ENCODE data around the gene CENPM.
A peak's percentile ranks its signal among the peaks of the same experiment; 100 is the strongest.

CENPM gene

GRCh38 chr22:41946629-41947423, at the start of gene CENPM:
Gene CENPM, minus strand, starts transcription at chr22:41947152. Its CDS starts 76 bp downstream, at chr22:41947076.
- peak; percentile 95 for DNase-seq

DNA sequence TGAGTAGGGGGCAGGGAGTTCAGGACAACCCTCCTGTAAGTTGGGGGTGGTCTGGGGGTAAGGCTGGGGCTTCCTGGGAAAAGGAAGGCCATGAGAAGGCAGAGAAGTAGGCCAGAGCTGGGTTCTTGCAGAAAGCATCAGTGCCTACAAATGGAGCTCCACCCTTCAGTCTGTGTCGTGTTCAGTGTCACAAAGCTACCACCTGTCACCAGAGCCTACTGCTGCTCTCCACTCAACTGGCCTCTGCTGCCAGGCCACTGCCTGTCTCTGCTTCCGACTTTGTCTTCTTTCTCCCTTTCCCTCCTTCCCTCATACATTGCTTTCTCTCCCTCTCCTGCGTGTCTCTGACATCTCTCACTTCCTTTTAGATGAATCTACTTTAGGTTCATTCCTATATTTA, 48.3 kb upstream of the CENPM start:
- no peak for DNase-seq

DNA sequence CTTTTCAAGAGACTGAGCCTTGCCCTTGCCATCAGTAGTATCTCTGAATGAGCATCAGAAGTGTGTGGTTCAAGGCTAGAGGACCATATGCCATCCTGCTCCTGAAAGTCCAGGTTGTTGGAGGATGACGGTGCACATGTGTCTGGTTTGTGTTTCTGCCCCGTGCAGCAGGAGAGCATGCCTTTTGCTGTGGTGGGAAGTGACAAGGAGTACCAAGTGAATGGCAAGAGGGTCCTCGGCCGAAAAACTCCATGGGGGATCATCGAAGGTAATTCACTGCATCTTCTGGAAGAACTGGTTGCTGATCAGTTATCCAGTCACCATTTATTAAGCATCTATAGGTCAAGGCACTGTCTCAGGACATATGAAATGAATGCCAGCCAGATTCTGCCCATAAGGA, 45.5 kb upstream of the CENPM start:
- DNase-seq: no peak

DNA sequence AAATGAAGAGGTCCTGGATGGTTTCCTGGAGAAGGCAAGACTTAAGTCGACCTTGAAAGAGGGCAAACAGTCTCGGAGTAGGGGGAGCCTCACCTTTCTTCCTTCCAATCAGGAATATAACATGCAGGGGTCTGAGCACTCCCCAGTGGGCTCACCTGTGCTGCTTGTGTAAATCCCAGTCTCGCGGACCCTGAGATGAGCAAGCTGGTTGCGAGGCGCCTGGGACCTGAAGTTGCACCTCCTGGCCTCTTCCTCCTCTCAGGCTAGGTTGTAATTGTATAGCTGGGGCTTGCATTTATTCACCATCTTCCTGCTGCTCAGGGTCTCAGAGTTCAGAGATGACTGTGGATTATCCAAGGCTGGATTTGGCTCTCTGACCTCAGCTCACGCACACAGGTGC, 44.2 kb upstream of the CENPM start:
- DNase-seq: no peak

DNA sequence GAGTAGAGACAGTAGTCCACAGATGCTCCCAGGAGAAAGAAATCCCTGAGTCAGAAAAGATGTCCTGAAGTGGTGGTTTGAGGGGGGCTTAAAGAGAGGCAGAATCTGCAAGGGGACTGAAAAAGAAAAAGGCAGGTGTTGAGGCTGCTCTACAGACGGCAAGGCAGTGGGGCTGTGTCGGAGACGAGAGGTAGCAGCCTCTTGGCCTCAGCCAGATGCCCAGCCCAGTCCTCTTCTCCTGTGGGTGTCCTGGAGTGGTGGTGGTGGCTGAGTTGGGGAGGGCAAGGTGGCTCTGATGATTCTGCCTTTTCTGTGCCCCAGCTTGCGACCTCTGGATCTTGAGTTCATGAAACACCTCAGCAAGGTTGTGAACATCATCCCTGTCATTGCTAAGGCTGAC, 42.3 kb upstream of the CENPM start:
- DNase-seq: no peak

GRCh38 chr22:41987276-41987675, 40.3 kb upstream of the CENPM start:
- no peak for DNase-seq

DNA sequence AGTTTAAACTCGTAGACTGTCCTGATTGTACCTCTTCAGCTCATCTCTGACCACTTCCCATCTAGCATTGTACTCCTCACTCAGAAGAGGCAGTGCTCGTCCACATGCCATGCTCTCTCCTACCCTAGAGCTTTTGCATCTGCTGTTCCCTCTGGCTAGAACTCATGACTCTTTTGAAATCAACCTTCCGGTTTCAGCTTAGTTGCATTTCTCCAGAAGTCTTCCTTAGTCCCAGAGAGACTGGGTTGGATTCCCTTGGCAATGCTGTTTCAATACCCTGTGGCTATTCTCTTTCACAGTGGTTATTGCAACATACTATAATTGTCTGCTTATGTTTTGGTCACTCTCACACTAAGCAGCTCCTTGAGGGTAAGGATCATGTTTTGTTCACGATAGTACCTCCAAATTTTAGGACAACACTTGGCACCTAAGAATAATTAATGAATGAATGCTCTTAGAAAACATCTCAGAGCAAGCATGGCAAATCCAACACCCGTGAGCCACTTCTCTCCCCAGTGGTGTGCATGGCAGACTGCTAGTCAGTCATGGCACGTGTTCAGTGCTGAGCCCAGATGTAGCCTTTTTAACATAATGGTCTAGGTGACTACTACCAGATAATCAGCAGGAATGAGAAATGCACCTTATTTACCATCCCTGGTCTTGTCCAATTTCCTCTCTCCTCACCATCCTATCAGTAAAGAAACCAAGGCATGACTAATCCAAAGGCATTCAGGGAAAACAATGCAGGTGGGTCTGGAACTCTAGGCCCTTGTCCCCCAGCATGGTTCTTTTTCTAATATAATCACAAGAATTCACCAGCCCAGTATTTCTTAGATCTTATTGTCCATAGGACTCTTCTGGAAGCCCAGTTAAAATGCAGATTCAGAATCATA, 36.8 kb upstream of the CENPM start:
- no peak for DNase-seq

DNA sequence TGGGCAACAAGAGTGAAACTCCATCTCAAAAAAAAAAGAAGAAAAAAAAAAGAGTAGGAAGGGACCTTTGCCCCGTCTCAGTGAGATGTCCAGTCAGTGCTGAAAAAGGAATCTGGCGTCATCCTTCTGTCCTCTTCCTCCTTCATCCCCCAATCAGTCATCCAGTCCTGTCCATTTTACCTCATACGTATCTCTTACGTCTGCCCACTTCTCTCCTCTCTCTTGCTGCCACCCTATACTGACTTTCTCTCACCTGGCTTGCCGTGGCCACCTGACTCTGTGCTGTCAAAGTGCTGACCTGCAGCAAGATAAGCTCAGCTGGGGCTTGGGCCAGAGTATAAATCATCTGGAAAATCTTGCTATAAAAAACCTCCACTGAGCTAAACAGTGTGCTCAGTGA, 35.9 kb upstream of the CENPM start:
- DNase-seq: no peak

GRCh38 chr22:41979423-41980250, 32.7 kb upstream of the CENPM start:
- DNase-seq: no peak

GRCh38 chr22:41978732-41979131, 31.8 kb upstream of the CENPM start:
- no peak for DNase-seq

GRCh38 chr22:41976961-41977566, 30.1 kb upstream of the CENPM start:
- DNase-seq: peak; percentile 26

- DNase-seq: peak; percentile 13
These were observed 29.3 kb upstream of the CENPM start for GRCh38 chr22:41976070-41976901.

DNA sequence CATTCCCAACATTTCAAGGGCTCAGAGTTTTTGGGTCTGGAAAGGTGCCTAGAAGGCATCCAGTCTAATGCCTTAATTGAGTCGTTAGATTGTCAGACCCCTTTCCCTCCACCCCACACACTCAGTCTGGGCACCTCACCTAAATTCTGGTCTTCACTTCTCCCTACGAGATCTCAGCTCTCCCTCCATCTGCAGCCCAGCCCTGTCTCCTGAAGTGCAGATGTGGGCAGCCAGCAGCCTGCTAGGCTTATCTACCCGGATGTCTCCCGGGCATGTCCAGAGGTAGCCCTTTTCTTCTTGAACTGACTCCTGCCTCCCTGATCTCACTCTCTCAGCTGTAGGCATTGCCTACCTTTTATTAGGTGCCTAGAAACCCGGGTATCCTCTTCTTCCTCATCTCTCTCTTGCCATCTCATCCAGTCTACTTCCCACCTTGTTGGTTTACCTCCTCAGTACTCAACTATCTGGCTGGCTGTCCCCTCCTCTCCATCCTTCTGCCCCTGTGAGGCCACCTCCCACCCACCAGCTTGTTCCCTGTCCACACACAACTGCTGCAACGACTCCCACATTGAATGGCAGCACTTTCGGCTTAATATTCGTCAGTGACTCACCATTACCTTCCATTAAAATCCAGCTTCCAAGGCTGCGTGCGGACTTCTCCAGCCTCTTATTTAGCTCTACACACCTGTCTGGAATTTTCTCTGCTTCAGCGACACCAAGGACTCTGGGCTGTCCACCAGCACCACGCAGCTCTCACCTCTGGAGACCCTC, 28.5 kb upstream of the CENPM start:
- no peak for DNase-seq

GRCh38 chr22:41974691-41975290, 27.8 kb upstream of the CENPM start:
- no peak for DNase-seq

- DNase-seq: no peak
These were observed 24.5 kb upstream of the CENPM start for GRCh38 chr22:41971431-41971830.

DNA sequence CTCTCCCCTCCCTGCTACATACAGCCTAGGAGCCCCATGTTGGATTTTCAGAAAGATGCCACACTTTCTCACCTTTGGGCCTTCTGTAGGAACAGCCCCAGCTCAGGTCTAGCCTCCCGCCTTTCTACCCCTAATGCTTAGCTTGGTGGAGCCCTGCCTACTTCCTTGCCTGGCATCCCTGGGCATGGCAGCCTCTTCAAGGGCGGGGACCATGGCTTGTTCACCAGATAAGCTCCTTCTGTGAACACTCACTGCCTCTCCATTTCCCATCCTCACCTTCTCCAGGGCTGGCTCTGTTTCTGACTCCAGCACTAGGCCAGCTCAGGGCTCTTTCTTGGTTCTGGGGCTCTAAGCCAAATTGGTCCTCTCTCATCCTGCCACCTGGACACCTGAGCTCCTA, 23.6 kb upstream of the CENPM start:
- DNase-seq: no peak

- DNase-seq: no peak
These were observed 22.2 kb upstream of the CENPM start, which contains the start of gene SEPTIN3 for GRCh38 chr22:41969110-41969646. Gene SEPTIN3, plus strand, starts transcription at chr22:41969443. Its CDS starts 2,050 bp downstream, at chr22:41971493.

GRCh38 chr22:41968601-41969000, 21.6 kb upstream of the CENPM start:
- peak; percentile 71 for DNase-seq

DNA sequence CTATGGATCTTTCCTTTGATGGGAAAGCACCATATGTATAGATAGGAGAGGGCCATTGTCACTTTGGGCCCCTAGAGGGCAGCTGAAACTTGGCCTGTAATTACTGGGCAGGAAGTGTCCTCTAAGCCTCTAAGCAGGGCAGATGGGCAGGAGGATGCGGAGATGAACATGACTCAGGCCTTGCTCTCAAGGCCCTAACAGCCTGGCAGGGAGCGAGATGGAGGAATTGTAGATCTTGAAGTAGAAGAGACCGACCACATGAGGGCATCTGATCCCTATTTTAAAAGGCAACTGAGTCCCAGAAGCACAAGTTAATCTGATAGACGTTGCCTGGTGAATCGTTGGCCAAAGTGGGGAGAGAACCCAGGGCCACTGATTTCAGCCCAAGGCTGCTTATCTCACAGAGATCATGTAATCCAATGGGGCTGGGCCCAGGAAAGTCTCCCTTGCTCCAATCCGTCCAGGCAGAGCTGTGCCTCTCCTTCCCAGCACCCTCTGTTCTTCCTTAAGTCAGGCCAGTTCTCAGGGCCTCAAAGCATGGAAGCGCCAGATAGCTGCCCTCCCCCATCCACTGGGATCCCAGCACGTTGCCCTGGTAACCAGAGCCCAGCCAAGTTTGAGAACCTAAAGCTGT, 19.8 kb upstream of the CENPM start:
- DNase-seq: no peak

- no peak for DNase-seq
These were observed 19.3 kb upstream of the CENPM start for GRCh38 chr22:41966225-41966606.
